WERI-Rb-1 (cell line): ENCODE measurements around the gene SYTL1.
A peak's percentile ranks its signal among the peaks of the same experiment; 100 is the strongest.

ENCODE experiments used
- DNase-seq: peaks from one replicate; pipeline ENCODE4 v3.0.0-alpha.2; 2020
- H3K27ac ChIP-seq: fragments of 250-450 bp; sonication (Bioruptor Pico); 2 replicates; pipeline ENCODE4 v1.5.1; 2020; ENCODE audit warnings: mild to moderate bottlenecking, moderate library complexity
- H3K27me3 ChIP-seq: fragments of 250-450 bp; sonication (Bioruptor Pico); 2 replicates; pipeline ENCODE4 v1.5.1; 2021; ENCODE audit warnings: mild to moderate bottlenecking, low read depth, moderate library complexity; ENCODE audit not compliant: insufficient read depth, severe bottlenecking
- H3K36me3 ChIP-seq: fragments of 250-450 bp; sonication (Bioruptor Pico); 2 replicates; pipeline ENCODE4 v1.5.1; 2020; ENCODE audit warnings: mild to moderate bottlenecking, moderate library complexity
- H3K4me3 ChIP-seq: 2 replicates; pipeline ENCODE4 v1.5.1; 2011; ENCODE audit warnings: low read depth, mild to moderate bottlenecking, control low read depth, low read length
- H3K9me3 ChIP-seq: fragments of 250-450 bp; sonication (Bioruptor Pico); 2 replicates; pipeline ENCODE4 v1.5.1; 2021; ENCODE audit warnings: mild to moderate bottlenecking, moderate library complexity; ENCODE audit not compliant: severe bottlenecking
- TF ChIP-seq, protein P1 (sequence below): IDR thresholded peaks from 2 replicates; pipeline ENCODE4 v1.5.1; 2011; ENCODE audit warnings: low read depth, mild to moderate bottlenecking, control low read depth, inconsistent platforms, low read length

SYTL1 gene

DNA sequence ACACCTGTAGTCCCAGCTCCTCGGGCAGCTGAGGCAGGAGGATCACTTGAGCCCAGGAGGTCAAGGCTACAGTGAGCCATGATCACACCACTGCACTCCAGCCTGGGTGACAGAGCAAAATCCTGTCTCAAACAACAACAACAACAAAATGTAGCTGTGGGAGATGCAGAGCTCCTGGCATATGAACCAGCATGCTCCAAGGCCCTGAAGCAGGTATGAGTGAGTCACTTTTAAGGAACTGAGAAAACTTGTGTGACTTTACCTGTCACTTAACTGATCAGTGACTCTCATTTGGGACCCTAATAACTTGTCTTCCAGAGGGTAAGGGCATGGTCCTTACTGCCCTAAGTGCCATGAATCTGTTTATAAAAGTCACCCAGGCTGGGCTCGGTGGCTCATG is 39.2 kb upstream of the SYTL1 start:
- no peak for DNase-seq
- Histone ChIP-seq H3K36me3 (peaks cover 64% of the 10 kb centered on the region), H3K27me3 (no peaks in the 10 kb centered on the region), H3K4me3 (no peak overlapping the region), H3K27ac (no peak overlapping the region), H3K9me3 (no peaks in the 10 kb centered on the region)
- TF ChIP-seq, protein P1, sequence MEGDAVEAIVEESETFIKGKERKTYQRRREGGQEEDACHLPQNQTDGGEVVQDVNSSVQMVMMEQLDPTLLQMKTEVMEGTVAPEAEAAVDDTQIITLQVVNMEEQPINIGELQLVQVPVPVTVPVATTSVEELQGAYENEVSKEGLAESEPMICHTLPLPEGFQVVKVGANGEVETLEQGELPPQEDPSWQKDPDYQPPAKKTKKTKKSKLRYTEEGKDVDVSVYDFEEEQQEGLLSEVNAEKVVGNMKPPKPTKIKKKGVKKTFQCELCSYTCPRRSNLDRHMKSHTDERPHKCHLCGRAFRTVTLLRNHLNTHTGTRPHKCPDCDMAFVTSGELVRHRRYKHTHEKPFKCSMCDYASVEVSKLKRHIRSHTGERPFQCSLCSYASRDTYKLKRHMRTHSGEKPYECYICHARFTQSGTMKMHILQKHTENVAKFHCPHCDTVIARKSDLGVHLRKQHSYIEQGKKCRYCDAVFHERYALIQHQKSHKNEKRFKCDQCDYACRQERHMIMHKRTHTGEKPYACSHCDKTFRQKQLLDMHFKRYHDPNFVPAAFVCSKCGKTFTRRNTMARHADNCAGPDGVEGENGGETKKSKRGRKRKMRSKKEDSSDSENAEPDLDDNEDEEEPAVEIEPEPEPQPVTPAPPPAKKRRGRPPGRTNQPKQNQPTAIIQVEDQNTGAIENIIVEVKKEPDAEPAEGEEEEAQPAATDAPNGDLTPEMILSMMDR = no peak

DNA sequence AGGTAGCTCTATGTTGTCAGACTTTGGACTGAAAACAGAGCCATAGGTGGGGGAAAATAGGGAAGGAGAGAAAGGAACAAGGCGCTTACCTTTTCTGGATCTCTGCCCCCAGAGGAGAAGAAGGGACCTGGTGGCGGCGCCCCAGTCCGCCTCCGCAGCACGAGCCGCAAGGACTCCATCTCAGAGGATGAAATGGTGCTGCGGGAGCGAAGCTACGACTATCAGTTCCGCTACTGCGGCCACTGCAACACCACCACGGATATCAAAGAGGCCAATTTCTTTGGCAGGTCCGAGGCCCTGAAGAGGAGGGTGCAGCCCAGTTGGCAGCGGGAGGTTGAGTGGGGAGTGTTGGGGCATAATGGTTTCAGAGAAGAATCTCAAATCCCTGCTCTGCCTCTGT is 38.3 kb upstream of the SYTL1 start:
- no peaks in the 10 kb centered on the region for H3K9me3 ChIP-seq
- TF ChIP-seq, protein P1 = no peak
- H3K4me3 ChIP-seq = no peak overlapping the region
- H3K36me3 ChIP-seq = peaks cover 55% of the 10 kb centered on the region
- no peaks in the 10 kb centered on the region for H3K27me3 ChIP-seq
- no peak overlapping the region for H3K27ac ChIP-seq
- no peak for DNase-seq

DNA sequence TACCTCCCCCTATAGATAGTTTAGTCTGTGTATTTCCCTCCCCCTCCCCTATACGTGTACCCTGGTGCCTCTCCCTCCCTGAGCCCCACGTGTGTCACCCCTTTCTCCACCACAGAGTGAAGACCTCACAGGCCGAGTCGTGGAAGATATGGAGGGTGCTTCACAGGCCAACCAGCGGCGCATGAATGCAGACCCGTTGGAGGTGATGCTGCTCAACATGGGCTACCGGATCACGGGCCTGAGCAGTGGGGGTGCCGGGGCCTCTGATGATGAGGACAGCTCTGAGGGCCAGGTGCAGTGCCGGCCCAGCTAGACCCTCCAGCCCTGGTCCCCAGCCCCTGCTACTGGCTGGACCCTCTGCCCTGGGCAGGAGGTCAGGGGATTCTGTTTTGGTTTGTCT is 35.8 kb upstream of the SYTL1 start:
- H3K9me3 ChIP-seq = no peaks in the 10 kb centered on the region
- no peaks in the 10 kb centered on the region for H3K27me3 ChIP-seq
- no peak for DNase-seq
- peaks cover 36% of the 10 kb centered on the region for H3K36me3 ChIP-seq
- H3K4me3 ChIP-seq = no peak overlapping the region
- TF ChIP-seq, protein P1 = no peak
- H3K27ac ChIP-seq = no peak overlapping the region

DNA sequence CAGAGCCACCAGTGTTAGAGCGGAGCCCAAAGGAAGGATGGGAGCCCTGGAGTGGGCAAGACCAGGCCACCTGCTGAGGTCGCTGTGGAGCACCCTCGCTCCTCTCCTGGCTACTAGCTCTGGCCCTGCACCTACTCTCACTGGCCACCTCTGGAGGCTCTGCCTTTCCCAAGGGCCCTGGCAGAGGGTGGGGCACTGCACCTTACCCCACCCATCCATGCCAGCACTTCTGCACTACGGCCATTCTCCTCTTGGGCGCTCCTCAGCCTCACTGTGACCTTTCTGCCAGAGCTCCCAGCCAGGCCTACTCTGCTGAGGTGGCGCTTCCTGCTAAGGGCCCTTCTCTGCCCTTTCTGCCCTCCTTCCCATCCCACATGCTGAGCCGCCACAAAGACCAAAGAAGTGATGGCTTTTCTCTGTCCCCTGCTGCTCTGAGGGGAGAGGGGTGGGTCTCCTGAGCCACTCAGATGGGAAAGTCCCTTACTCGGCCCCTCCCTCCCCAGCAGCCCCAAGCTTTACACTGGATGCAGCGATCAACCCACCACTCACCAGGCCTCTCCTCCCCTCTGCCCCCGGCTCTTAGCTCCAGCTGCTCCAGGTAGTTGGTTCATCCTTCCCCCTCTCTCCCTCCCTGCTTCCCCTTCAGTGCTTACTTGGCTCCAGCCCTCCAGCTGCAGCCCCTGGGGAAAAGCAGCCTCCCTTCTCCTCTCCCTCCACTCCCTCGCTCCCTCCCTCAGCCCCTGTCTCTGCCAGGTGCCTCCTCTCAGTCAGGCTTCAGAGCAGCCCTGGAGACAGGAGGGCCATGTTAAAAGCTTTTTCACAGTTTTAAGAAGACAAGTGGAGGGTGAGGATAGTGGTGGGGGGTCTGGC is 34.7 kb upstream of the SYTL1 start:
- Histone ChIP-seq H3K9me3 (no peaks in the 10 kb centered on the region), H3K27ac (peak overlapping the region; percentile 76), H3K27me3 (no peaks in the 10 kb centered on the region), H3K36me3 (peaks cover 26% of the 10 kb centered on the region), H3K4me3 (no peak overlapping the region)
- TF ChIP-seq, protein P1 = peak; percentile 84
- peak; percentile 67 for DNase-seq

DNA sequence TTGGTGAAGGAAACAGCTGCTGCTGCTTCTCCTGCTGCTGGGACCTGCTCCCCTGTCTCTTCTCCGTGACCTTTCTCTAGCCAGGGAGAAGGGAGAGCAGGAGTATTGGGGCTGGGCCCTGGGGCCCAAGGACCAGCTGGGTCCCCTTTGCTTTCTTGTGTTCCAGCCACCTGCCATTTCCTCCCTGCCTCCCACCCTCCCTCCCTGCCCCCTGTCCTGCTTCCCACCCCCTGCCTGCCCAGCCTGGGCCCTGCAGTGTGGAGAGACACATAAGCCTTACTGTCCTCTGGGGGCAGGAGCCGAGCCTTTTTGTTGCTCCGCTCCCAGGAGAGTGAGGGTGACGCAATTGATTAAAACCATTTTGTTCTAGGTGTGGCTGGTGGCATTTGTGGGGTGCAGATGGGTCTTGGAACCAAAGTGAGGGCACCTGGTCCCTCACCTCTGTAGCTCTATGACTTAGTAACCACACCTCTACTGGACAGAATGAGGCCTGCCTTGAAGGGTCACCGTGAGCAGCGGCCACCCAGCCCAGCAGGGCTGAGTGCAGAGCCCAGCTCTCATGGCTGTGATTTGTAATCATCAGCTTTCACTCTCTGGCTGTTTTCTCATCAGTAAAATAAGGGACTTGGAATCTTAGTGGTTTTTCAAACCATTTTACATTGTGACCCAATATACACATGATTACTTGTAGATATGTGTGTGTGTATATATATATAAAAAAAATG is 33.8 kb upstream of the SYTL1 start:
- H3K27ac ChIP-seq = peak overlapping the region; percentile 76
- no peaks in the 10 kb centered on the region for H3K27me3 ChIP-seq
- peaks cover 18% of the 10 kb centered on the region for H3K36me3 ChIP-seq
- TF ChIP-seq, protein P1 = no peak
- no peak overlapping the region for H3K4me3 ChIP-seq
- peak; percentile 46 for DNase-seq
- no peaks in the 10 kb centered on the region for H3K9me3 ChIP-seq
